ENCODE data around the gene ENO1. TPM values are rescaled to one million over a fixed set of nuclear protein-coding genes. Genes with fewer than 3 reads are reported as not detected.
A peak's percentile ranks its signal among the peaks of the same experiment; 100 is the strongest.

Gene ENO1
- total and polyA plus RNA-seq, 2 donors (not counting 3 experiments of a cell fraction or from before 2014, with no cell fraction given) = 1,111 to 1,593 TPM

GRCh38 chr1:8873506-8874229 lies 4.8 kb downstream of the ENO1 start:
- intact Hi-C loops (cut with micrococcal nuclease) = loop anchor here (1.0 kb wide), 2 partner anchors 11 to 15 kb away; no protein-coding TSS in a partner anchor
- TF ChIP-seq MYC (IDR thresholded peaks at IDR 0.05; ENCODE audit: low read depth, low read length) = peak; percentile 56
- TF ChIP-seq POLR2A (IDR thresholded peaks at IDR 0.05; ENCODE audit: low read depth, low read length) = peak; percentile 58
- peak; percentile 97 for TF ChIP-seq JUN (IDR thresholded peaks at IDR 0.05; ENCODE audit: borderline replicate concordance, insufficient read depth, insufficient read length, low read depth)
- no peak for TF ChIP-seq GATA2 (IDR thresholded peaks at IDR 0.05; ENCODE audit: insufficient read depth, insufficient read length, low read depth, low read length)
- TF ChIP-seq FOS (IDR thresholded peaks at IDR 0.05; ENCODE audit: borderline replicate concordance, insufficient read depth, low read length) = peak; percentile 99
- TF ChIP-seq POLR2AphosphoS5 (IDR thresholded peaks at IDR 0.05; ENCODE audit: insufficient read depth, low read depth, low read length) = peak; percentile 95
- TF ChIP-seq EZH2 (IDR thresholded peaks at IDR 0.05; ENCODE audit: borderline replicate concordance, low read depth, low read length, severe bottlenecking) = no peak
- TF ChIP-seq, protein P1, sequence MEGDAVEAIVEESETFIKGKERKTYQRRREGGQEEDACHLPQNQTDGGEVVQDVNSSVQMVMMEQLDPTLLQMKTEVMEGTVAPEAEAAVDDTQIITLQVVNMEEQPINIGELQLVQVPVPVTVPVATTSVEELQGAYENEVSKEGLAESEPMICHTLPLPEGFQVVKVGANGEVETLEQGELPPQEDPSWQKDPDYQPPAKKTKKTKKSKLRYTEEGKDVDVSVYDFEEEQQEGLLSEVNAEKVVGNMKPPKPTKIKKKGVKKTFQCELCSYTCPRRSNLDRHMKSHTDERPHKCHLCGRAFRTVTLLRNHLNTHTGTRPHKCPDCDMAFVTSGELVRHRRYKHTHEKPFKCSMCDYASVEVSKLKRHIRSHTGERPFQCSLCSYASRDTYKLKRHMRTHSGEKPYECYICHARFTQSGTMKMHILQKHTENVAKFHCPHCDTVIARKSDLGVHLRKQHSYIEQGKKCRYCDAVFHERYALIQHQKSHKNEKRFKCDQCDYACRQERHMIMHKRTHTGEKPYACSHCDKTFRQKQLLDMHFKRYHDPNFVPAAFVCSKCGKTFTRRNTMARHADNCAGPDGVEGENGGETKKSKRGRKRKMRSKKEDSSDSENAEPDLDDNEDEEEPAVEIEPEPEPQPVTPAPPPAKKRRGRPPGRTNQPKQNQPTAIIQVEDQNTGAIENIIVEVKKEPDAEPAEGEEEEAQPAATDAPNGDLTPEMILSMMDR (IDR thresholded peaks at IDR 0.05; ENCODE audit: extremely low read depth in 1 of 2, insufficient read depth in 1 of 2, low read depth in 1 of 2, low read length in 2 of 2) = no peak
- peak; percentile 98 for FAIRE-seq
- POLR2A ChIA-PET = interaction anchor here (1.3 to 1.5 kb wide), 3 partner anchors 8 to 14 kb away, joined by 3 to 8 read pairs (median 5); no protein-coding TSS in a partner anchor
- H3K27ac ChIP-seq (ENCODE audit: insufficient read depth, low read depth, low read length) = peak overlapping the region; percentile 48
- H3K4me2 ChIP-seq (ENCODE audit: insufficient read depth, low read length) = peak overlapping the region; percentile 74
- no peak overlapping the region for H3K9ac ChIP-seq (replicated peaks; ENCODE audit: extremely low read depth, insufficient read depth, low read length)
- H4K20me1 ChIP-seq (replicated peaks; ENCODE audit: control insufficient read depth, extremely low read depth, insufficient read depth, low read length) = peaks cover 4% of the 10 kb centered on the region
- H3K4me3 ChIP-seq (replicated peaks in 1 of 3; ENCODE audit: insufficient read depth in 1 of 3, low read depth in 1 of 3, low read length in 3 of 3) = peak overlapping the region in 1 of 3 experiments; percentile 25
- H3K4me1 ChIP-seq (ENCODE audit: control insufficient read depth, extremely low read depth, insufficient read depth, low read length) = peaks cover 50% of the 10 kb centered on the region
- H3K9me1 ChIP-seq (replicated peaks; ENCODE audit: control insufficient read depth, extremely low read depth, insufficient read depth, low read length) = no peaks in the 10 kb centered on the region
- BruUV-seq (replicated peaks) = TSS peak; percentile 27
- H3K36me3 ChIP-seq (ENCODE audit: control insufficient read depth in 2 of 2, extremely low read depth in 1 of 2, insufficient read depth in 2 of 2, low read length in 2 of 2) = peaks cover 38 to 48% of the 10 kb centered on the region in 2 experiments
- H3K27me3 ChIP-seq (ENCODE audit: control insufficient read depth in 2 of 2, insufficient read depth in 2 of 2, low read length in 2 of 2) = no peaks in the 10 kb centered on the region
- H2AFZ ChIP-seq (ENCODE audit: low read depth, low read length) = no peak overlapping the region
- CTCF ChIA-PET = interaction anchor here (1.3 to 2.6 kb wide), 4 partner anchors 12 to 228 kb away, joined by 3 to 71 read pairs (median 11); no protein-coding TSS in a partner anchor
- no peaks in the 10 kb centered on the region for H3K9me3 ChIP-seq (replicated peaks; ENCODE audit: control insufficient read depth, insufficient read depth, low read length)
- peak; percentile 97 for DNase-seq (ENCODE audit: low read depth, low spot score)
- H3K79me2 ChIP-seq (ENCODE audit: control insufficient read depth, insufficient read depth, low read length) = peaks cover 90% of the 10 kb centered on the region
- dilution Hi-C loops (cut with MboI; ENCODE audit: extremely low pct_ligation_motif_present, low sequenced_read_pairs) = no loop called here

Data from endothelial cell of umbilical vein (primary cell).